ENCODE results near the gene GAS7. TPM values are rescaled to one million over a fixed set of nuclear protein-coding genes. Genes with fewer than 3 reads are reported as not detected.
"Not testable (repeated sequence)": the region's sequence is repeated elsewhere in the genome, so short reads cannot be mapped to it uniquely, and the experiment has no call there.

The GAS7 gene
- total RNA-seq, 1 donor, result 8.6 TPM

DNA sequence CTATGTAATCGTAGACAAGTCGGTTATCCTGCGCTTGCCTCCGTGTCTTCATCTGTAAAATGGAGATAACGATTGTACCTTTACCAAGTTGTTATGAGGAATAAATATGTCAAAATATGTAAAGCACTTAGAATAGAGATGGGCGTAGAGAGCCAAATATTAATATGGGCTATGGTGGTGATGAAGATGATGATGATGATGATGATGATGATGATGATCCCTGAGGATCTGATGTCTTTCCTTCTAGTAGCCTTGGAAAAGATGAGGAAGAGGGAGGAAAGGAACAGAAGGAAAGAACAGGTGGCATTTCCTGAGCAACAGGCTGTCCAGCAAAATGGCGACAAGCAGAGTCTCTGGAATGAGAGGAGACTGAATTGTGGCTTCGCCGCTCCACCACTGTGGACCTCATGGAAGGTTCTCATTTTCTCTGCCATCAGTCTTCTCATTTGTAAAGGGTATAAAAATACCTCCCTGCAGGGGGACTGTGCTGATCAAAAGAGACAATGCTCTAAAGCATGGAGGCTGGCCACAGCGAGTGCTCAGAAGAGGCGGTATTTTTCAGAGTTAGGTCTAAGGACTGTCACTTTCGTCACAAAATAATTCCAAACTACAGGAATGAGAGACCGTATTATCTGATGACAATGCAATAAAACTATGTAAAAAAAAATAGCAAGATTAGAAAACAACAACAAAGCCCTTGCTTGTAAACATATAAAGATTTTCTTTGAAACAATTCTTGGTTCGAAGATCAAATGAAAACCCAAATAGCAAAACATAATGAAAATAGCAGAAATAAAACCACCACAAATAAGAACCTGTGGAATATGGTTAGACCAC is 276.2 kb downstream of the GAS7 start:
- DNase-seq (ENCODE audit: low read depth), result no peak
- TF ChIP-seq, protein P1, sequence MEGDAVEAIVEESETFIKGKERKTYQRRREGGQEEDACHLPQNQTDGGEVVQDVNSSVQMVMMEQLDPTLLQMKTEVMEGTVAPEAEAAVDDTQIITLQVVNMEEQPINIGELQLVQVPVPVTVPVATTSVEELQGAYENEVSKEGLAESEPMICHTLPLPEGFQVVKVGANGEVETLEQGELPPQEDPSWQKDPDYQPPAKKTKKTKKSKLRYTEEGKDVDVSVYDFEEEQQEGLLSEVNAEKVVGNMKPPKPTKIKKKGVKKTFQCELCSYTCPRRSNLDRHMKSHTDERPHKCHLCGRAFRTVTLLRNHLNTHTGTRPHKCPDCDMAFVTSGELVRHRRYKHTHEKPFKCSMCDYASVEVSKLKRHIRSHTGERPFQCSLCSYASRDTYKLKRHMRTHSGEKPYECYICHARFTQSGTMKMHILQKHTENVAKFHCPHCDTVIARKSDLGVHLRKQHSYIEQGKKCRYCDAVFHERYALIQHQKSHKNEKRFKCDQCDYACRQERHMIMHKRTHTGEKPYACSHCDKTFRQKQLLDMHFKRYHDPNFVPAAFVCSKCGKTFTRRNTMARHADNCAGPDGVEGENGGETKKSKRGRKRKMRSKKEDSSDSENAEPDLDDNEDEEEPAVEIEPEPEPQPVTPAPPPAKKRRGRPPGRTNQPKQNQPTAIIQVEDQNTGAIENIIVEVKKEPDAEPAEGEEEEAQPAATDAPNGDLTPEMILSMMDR (IDR thresholded peaks at IDR 0.05; ENCODE audit: insufficient read depth, low read depth, low read length), result no peak
- no peak overlapping the region for H3K4me3 ChIP-seq (ENCODE audit: low read depth, low read length)

DNA sequence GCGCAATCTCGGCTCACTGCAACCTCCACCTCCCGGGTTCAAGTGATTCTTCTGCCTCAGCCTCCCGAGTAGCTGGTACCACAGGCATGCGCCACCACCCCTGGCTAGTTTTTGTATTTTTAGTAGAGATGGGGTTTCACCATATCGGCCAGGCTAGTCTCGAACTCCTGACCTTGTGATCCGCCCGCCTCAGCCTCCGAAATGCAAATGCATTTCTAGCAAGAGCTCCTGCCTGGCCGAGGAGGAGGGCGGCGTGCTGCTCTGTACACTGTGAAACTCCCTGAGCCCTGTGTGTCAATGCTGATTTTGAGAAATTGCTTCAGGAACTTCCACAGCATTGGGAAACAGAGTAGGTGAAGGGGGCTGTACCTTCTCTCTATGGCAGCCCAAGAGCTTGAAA is 277.2 kb downstream of the GAS7 start:
- not testable (repeated sequence) for DNase-seq (ENCODE audit: low read depth); H3K4me3 ChIP-seq (ENCODE audit: low read depth, low read length)

DNA sequence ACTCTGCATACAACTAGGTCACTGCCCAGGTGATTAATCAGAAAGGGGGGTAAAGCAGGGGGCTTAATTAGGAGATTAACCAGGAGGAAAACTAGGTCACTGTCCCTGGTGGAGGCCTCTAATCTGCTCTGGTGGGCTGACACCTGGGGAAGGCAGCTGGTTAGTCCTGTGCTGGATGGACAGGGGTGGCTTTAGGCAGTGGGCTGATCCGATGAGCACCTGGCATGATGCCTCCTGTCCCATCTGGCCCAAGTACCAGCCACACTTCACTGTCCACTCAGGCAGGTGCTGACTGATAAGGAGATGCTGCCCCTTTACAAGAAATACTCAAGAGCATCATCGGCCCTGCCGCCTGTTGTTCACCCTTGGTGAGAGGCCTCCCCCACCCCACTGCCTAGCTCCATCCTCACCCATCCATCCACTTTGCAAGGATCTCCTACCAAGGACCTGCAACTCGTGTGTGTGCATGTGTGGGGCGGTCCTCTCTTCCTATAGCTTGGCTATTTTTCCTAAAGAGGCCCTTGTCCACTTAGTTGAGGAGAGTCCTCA is 279.5 kb downstream of the GAS7 start:
- TF ChIP-seq, protein P1 (IDR thresholded peaks at IDR 0.05; ENCODE audit: insufficient read depth, low read depth, low read length), result no peak
- no peak overlapping the region for H3K4me3 ChIP-seq (ENCODE audit: low read depth, low read length)
- no peak for DNase-seq (ENCODE audit: low read depth)

DNA sequence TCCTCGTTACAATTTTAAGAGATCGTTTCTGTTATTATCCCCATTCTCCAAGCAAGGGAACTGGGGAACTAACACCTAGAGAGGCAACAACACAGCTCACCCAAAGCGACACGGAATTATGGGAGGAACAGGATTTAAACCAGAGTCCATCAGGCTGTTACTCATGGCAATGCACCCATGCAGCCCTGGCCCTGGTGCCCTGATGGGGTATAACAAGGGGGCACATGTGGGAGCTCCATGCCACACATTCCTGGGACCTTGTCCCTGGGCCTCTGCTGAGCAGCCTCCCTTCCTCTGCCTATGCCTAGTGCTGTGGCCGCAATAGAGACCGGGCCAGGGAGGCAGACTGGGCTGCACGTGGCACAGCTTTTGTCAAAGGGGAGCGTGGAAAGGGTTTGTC is 280.1 kb downstream of the GAS7 start:
- H3K4me3 ChIP-seq (ENCODE audit: low read depth, low read length), result no peak overlapping the region
- TF ChIP-seq, protein P1 (IDR thresholded peaks at IDR 0.05; ENCODE audit: insufficient read depth, low read depth, low read length), result no peak
- DNase-seq (ENCODE audit: low read depth), result no peak

DNA sequence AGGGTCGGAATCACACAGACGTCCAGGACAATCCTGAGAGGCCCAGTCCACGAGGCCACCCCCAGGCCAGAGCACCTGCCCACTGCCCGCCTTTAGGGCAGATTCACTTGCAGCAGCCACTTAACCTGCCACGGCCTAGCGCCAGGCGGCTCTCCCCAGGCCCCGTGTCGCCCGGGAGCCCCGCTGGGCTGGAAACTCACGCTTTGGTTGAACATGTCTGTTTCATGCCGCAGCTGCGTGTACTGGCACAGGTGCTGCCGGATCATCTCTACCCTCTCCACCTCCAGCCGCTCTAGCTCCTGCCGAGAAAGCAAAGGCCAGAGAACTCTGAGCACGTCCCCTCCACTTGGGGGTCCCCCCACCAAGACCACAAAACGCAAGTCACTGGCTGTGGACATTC is 280.6 kb downstream of the GAS7 start:
- H3K4me3 ChIP-seq (ENCODE audit: low read depth, low read length), result no peak overlapping the region
- TF ChIP-seq, protein P1 (IDR thresholded peaks at IDR 0.05; ENCODE audit: insufficient read depth, low read depth, low read length), result no peak
- DNase-seq (ENCODE audit: low read depth), result no peak

DNA sequence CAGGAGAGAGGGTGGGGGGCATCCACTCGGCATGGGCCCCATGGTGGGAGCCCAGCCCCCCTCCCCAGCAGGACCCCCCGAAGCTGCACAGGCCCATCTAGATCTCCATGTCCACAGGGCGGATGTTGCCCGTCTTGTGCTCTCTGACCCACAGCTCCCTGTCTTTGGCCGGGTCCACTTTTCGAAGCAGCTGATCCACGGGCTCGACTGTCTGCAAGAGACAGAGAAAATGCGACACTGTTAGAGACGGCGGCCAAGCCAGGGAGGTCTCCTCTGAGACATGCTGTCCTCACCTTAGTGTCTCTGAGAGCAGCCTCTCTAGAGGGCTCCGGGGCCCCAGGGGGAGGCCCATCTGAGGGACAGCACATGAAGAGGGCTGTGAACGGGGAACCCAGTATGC is 281.3 kb downstream of the GAS7 start:
- no peak for DNase-seq (ENCODE audit: low read depth)
- TF ChIP-seq, protein P1 (IDR thresholded peaks at IDR 0.05; ENCODE audit: insufficient read depth, low read depth, low read length), result no peak
- H3K4me3 ChIP-seq (ENCODE audit: low read depth, low read length), result no peak overlapping the region

DNA sequence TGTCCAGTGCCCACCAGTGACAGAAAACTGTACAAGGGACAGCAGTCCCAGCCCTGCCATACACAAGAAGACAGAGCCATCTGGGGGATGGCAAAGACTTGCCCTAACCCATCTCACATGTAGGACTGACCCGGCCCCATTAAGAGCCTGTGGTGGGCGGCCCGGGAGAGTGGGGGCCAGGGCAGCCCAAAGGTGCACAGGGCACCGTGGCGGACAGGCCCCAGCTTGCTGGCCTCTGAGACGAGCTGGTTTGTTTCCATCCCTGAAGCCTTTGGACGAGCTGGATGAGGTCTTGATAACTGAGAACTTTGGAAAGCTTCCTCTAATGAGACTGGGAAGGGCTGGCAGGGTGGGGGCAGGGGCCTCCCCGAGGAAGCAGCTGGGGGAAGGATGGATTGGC is 282.3 kb downstream of the GAS7 start:
- H3K4me3 ChIP-seq (ENCODE audit: low read depth, low read length), result no peak overlapping the region
- TF ChIP-seq, protein P1 (IDR thresholded peaks at IDR 0.05; ENCODE audit: insufficient read depth, low read depth, low read length), result no peak

More for the DNA sequence above, 282.3 kb downstream of the GAS7 start:
- no peak for DNase-seq (ENCODE audit: low read depth)
